ENCODE results near the gene SOX6. TPM values are rescaled to one million over a fixed set of nuclear protein-coding genes. Genes with fewer than 3 reads are reported as not detected.

The SOX6 gene
- polyA plus RNA-seq, 1 donor (not counting 4 experiments of a cell fraction or from before 2014, with no cell fraction given) = 6.0 TPM

DNA sequence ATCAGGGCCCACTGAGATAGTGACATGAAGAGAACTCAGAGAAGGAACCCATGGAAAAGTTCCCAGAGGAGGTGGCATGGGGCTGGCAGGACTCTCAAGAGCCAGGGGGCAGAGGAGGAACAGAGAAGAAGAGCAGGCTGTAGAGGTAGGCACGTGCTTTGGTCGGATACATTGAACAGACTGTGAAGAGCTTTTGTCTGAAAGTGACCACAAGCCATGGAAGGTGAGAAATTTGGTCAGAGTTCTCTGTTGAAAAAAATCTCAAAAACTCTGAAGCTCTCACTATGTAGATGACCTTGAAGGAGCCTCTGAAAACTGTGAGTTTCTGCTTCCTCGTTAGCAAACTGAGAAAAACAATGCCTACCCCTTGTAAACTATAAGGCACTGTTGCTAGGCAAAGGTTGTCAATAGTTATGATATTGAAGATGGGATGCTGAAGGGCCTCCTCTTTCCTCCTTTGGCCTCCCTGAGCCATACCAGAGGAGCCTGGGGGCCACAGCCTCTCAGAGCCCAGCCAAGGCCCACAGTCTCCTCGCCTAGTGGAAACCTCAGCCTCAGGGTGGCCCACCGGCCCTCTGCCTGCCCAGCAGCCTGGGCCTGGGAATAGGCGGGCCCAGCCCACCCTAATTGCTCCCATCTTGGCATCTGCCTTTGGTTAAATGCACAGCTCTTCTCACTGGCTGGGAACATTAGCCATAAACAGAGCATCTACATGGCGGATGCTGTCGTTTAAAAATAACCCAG, 415.7 kb downstream of the SOX6 start:
- Histone ChIP-seq H3K4me1 (ENCODE audit: control insufficient read depth, extremely low read depth, insufficient read depth, low read length) (no peaks in the 10 kb centered on the region), H3K36me3 (ENCODE audit: control insufficient read depth in 2 of 2, extremely low read depth in 1 of 2, insufficient read depth in 2 of 2, low read length in 2 of 2) (no peaks in the 10 kb centered on the region), H3K4me3 (ENCODE audit: control insufficient read depth in 2 of 3, extremely low read depth in 1 of 3, insufficient read depth in 2 of 3, low read depth in 1 of 3, low read length in 3 of 3) (no peak overlapping the region), H3K9ac (ENCODE audit: control insufficient read depth, extremely low read depth, insufficient read depth, low read length) (no peak overlapping the region), H3K9me3 (ENCODE audit: control insufficient read depth, low read depth, low read length) (no peaks in the 10 kb centered on the region), H3K9me1 (ENCODE audit: control insufficient read depth, extremely low read depth, insufficient read depth, low read length) (no peaks in the 10 kb centered on the region), H3K27me3 (ENCODE audit: control insufficient read depth, extremely low read depth, insufficient read depth, low read length) (no peaks in the 10 kb centered on the region), H3K27ac (ENCODE audit: control insufficient read depth, insufficient read depth, low read length) (no peak overlapping the region), H2AFZ (ENCODE audit: control insufficient read depth, low read length) (no peak overlapping the region), H3K4me2 (ENCODE audit: control insufficient read depth, extremely low read depth, insufficient read depth, low read depth, low read length) (no peak overlapping the region), H4K20me1 (ENCODE audit: control insufficient read depth, extremely low read depth, insufficient read depth, low read length) (no peaks in the 10 kb centered on the region), H3K79me2 (ENCODE audit: control insufficient read depth, insufficient read depth, low read length) (no peaks in the 10 kb centered on the region)
- dilution Hi-C loops (cut with MboI; ENCODE audit: extremely low pct_ligation_motif_present, low sequenced_read_pairs) = no loop called here
- TF ChIP-seq, protein P1, sequence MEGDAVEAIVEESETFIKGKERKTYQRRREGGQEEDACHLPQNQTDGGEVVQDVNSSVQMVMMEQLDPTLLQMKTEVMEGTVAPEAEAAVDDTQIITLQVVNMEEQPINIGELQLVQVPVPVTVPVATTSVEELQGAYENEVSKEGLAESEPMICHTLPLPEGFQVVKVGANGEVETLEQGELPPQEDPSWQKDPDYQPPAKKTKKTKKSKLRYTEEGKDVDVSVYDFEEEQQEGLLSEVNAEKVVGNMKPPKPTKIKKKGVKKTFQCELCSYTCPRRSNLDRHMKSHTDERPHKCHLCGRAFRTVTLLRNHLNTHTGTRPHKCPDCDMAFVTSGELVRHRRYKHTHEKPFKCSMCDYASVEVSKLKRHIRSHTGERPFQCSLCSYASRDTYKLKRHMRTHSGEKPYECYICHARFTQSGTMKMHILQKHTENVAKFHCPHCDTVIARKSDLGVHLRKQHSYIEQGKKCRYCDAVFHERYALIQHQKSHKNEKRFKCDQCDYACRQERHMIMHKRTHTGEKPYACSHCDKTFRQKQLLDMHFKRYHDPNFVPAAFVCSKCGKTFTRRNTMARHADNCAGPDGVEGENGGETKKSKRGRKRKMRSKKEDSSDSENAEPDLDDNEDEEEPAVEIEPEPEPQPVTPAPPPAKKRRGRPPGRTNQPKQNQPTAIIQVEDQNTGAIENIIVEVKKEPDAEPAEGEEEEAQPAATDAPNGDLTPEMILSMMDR (optimal IDR thresholded peaks at IDR 0.05 in 1 of 3, IDR thresholded peaks at IDR 0.05 in 1 of 3, conservative IDR thresholded peaks at IDR 0.05 in 1 of 3; ENCODE audit: extremely low read depth in 1 of 3, insufficient read depth in 2 of 3, low read length in 3 of 3) = no peak
- TF ChIP-seq EZH2 (IDR thresholded peaks at IDR 0.05; ENCODE audit: low read length) = no peak
- no peak for DNase-seq (ENCODE audit: low read depth, low spot score)
- FAIRE-seq = no peak

DNA sequence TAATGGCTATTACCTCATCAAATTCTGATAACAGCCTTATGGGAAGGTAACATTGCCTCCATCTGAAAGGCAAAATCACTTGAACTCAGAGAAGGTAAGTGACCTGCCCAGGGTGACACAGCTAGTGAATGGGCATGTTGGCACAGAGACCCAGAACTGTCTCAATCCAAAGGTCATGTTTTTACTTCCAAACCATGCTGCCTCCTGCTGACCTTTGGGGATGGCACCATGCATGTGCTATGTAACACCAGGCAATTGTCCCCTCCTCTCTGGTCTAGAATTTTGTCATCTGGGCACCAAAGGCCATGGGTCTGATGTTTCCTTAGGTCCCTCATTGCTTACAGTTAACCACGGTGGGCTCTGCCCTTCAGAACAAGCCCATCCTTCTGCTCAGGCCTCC, 417.4 kb downstream of the SOX6 start:
- H3K36me3 ChIP-seq (ENCODE audit: control insufficient read depth in 2 of 2, extremely low read depth in 1 of 2, insufficient read depth in 2 of 2, low read length in 2 of 2) = no peaks in the 10 kb centered on the region
- no peak overlapping the region for H3K27ac ChIP-seq (ENCODE audit: control insufficient read depth, insufficient read depth, low read length)
- no peak overlapping the region for H2AFZ ChIP-seq (ENCODE audit: control insufficient read depth, low read length)
- no peak for TF ChIP-seq EZH2 (IDR thresholded peaks at IDR 0.05; ENCODE audit: low read length)
- TF ChIP-seq, protein P1 (optimal IDR thresholded peaks at IDR 0.05 in 1 of 3, IDR thresholded peaks at IDR 0.05 in 1 of 3, conservative IDR thresholded peaks at IDR 0.05 in 1 of 3; ENCODE audit: extremely low read depth in 1 of 3, insufficient read depth in 2 of 3, low read length in 3 of 3) = no peak
- dilution Hi-C loops (cut with MboI; ENCODE audit: extremely low pct_ligation_motif_present, low sequenced_read_pairs) = no loop called here
- DNase-seq (ENCODE audit: low read depth, low spot score) (no peak), FAIRE-seq (no peak)
- no peaks in the 10 kb centered on the region for H4K20me1 ChIP-seq (ENCODE audit: control insufficient read depth, extremely low read depth, insufficient read depth, low read length)
- H3K4me2 ChIP-seq (ENCODE audit: control insufficient read depth, extremely low read depth, insufficient read depth, low read depth, low read length) = no peak overlapping the region
- H3K9me3 ChIP-seq (ENCODE audit: control insufficient read depth, low read depth, low read length) = no peaks in the 10 kb centered on the region
- no peak overlapping the region for H3K9ac ChIP-seq (ENCODE audit: control insufficient read depth, extremely low read depth, insufficient read depth, low read length)
- peaks cover 6% of the 10 kb centered on the region for H3K4me1 ChIP-seq (ENCODE audit: control insufficient read depth, extremely low read depth, insufficient read depth, low read length)
- no peaks in the 10 kb centered on the region for H3K27me3 ChIP-seq (ENCODE audit: control insufficient read depth, extremely low read depth, insufficient read depth, low read length)
- H3K4me3 ChIP-seq (ENCODE audit: control insufficient read depth in 2 of 3, extremely low read depth in 1 of 3, insufficient read depth in 2 of 3, low read depth in 1 of 3, low read length in 3 of 3) = no peak overlapping the region
- no peaks in the 10 kb centered on the region for H3K79me2 ChIP-seq (ENCODE audit: control insufficient read depth, insufficient read depth, low read length)
- no peaks in the 10 kb centered on the region for H3K9me1 ChIP-seq (ENCODE audit: control insufficient read depth, extremely low read depth, insufficient read depth, low read length)

All from keratinocyte (primary cell).